Caki2 (cell line): ENCODE data around the gene PLPP7. TPM values are rescaled to one million over a fixed set of nuclear protein-coding genes. Genes with fewer than 3 reads are reported as not detected.
"Not testable (repeated sequence)": the region's sequence is repeated elsewhere in the genome, so short reads cannot be mapped to it uniquely, and the experiment has no call there.

ENCODE experiments used
- DNase-seq: peaks from one replicate; pipeline ENCODE4 v3.0.0-alpha.2; 2015; ENCODE audit warnings: low read depth
- in situ Hi-C: cut with HindIII; loops from 2 replicates; pipeline ENCODE4 v1.10.0; 2016; ENCODE audit warnings: low sequenced_read_pairs, low pct_unique_long_range_greater_than_20kb, mixed read lengths
- total RNA-seq: library from RNA; depleted of rRNA; stranded (reverse); fragments of >200 nt; shearing (Covaris generic); gene quantifications from 2 replicates; pipeline ENCODE4 v1.2.3, GENCODE V29; 2014; ENCODE audit warnings: low replicate concordance; rRNA removed

PLPP7 gene
- total RNA-seq: 1.7 TPM in 1 of 2 replicates, not detected in the other

DNA sequence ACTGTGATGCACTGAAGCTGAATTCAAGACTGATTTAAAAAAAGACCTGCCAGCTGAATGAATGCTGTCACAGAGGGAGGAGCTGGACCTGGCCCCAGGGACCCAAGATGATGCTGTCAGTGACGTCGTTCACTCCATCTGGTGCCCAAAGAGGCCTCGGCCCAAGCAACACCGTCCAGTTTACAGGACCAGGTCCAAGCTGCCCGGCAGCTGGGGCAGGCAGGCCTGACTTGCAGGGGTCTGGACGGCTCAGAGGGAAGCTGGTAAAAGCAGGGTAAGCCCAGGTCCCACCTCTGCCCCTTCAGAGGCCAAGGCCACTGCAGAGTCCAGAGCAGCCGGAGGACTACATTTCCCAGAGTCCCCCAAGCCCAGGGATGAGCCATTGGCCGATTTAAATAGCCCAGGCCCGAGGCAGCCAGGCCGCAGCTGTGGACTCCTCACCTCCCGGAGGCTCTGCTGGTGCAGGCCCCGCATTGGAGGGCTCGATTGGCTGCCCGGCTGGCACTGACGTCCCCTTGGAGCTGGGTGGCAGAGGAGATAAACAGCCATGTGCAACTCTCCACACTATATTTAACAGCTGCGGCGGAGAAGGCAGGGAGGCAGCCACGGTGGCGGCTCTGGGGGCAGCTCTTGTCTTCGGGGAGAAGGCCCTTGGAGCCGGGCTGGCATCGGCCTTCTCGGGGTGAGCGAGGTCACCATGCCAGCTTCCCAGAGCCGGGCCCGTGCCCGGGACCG, at the start of gene PLPP7:
Gene PLPP7 (plus strand): TSS at position 423 of the 735 bp plus-strand sequence. CDS start 275 bp downstream, at position 698.
- DNase-seq: no peak
- in situ Hi-C loops: no loop called here

- in situ Hi-C loops: no loop called here
- DNase-seq: no peak
Measured at GRCh38 chr9:131240047-131240921, 49.2 kb upstream of the PLPP7 start.

GRCh38 chr9:131244331-131244730, 45.2 kb upstream of the PLPP7 start:
- in situ Hi-C loops, DNase-seq: not testable (repeated sequence)

- in situ Hi-C loops: no loop called here
- DNase-seq: no peak
Measured at GRCh38 chr9:131246618-131247017, 42.9 kb upstream of the PLPP7 start.

DNA sequence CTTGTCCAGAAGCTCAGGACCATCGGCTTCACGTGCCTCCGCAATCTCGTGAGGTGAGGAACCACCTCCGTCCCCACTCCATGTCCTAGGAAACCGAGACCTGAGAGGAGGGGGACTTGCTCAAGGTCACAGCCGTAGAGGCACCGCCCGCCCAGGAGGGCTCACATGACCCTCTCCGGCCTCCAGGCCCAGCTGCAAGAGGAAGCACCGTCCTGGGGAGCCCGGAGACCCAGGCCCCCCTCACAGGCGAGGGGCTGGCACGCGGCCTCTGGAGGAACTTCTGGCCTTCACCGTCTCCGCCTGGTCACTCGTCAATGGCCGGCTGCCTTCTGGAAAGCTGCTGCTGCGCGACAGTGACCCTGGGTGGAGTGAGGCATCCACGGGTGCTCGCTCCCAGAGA, 37.4 kb upstream of the PLPP7 start:
- in situ Hi-C loops: no loop called here
- DNase-seq: no peak

DNA sequence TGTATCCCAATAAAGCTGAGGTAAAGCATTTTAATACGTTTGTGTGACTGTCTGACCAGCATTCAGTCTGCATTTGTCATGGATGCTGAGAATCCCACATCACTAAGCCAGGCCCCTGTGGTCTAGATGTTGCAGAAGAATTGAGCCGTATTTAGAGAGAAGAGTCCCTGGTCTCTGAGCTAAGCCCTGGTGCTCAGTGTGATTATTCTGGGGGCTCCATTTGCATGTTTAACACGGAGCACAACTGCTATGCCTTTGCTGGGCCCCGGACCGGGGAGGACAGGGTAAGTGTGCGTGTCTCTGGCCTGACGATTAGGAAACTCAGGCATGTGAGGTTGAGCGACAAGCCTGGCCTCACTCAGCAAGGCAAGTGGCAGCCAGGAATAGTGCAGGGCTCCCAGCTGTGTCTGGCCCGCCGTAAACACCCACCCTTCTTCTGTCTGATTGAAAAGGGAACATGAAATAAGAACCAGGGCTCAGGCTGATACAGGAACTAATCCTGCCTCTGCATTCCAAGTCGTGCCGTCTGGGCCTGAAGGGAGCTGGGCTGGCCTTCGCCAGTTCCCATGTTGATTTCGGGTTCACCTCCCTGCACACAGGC, 35.5 kb upstream of the PLPP7 start:
- in situ Hi-C loops: no loop called here
- no peak for DNase-seq

DNA sequence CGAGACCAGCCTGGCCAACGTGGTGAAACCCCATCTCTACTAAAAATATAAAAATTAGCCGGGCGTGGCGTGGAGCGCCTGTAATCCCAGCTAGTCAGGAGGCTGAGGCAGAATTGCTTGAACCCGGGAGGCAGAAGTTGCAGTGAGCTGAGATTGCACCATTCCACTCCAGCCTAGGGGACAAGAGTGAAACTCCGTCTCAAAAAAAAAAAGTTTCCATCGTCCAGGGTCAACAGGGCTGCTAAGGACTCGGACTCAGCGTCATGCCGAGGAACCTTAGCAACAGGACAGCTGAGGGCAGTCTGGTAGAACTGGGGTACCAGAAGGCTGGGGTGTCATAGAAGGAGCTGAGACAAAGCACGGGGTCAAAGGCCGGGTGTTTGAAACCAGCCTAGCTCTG, 34.9 kb upstream of the PLPP7 start:
- in situ Hi-C loops: no loop called here
- DNase-seq: no peak

- no peak for DNase-seq
- in situ Hi-C loops: no loop called here
Measured at GRCh38 chr9:131255676-131256197, 33.8 kb upstream of the PLPP7 start.

GRCh38 chr9:131257266-131258025, 32.1 kb upstream of the PLPP7 start:
- in situ Hi-C loops: no loop called here
- no peak for DNase-seq

DNA sequence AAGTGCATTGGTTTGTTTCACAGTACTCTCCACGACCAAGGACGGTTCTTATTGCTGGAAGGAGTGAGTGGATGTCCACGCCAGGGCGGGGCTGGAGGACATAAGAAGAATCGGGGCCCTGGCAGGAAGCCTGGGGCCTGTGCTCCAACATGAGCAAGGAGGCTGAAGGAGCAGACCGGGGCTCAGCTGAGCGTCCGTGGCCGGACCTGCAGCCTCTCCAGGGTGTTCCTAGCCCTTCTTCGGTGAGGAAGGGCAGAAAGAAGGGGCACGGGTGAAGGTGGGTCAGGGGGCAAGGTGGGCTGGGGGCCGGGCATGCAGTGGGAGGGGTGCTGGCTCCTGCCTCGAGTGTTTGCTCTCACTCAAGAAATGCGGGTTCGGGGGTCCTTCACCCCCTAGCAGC, 31.3 kb upstream of the PLPP7 start:
- in situ Hi-C loops: no loop called here
- DNase-seq: no peak

GRCh38 chr9:131258698-131259431, 30.7 kb upstream of the PLPP7 start:
- no peak for DNase-seq
- in situ Hi-C loops: no loop called here

DNA sequence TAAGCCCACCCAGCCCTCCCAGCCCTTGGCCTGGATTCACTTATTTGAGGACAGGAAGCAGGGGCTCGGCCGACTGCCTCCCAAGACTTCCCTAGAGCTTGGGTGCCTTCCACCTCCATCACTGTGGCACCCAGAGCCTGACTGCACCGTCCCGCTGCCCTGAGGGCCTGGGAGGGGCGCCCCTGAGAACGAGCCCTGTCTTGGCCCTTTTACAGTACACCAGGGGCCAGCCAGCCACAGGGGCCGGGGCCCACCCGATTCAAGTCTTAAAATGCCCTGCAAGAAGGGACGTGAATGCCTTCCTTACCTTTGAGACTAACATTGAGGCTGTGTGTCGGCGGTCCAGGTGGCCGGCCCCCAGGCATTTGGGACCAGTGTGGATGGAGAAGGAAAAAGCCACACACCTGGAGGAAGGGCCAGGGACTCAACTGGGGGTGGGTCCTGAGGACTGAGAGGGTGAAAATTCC, 30.1 kb upstream of the PLPP7 start:
- in situ Hi-C loops: no loop called here
- no peak for DNase-seq

GRCh38 chr9:131259916-131260597, 29.5 kb upstream of the PLPP7 start:
- no peak for DNase-seq
- in situ Hi-C loops: no loop called here

GRCh38 chr9:131260751-131261452, 28.6 kb upstream of the PLPP7 start:
- in situ Hi-C loops: no loop called here
- DNase-seq: no peak

DNA sequence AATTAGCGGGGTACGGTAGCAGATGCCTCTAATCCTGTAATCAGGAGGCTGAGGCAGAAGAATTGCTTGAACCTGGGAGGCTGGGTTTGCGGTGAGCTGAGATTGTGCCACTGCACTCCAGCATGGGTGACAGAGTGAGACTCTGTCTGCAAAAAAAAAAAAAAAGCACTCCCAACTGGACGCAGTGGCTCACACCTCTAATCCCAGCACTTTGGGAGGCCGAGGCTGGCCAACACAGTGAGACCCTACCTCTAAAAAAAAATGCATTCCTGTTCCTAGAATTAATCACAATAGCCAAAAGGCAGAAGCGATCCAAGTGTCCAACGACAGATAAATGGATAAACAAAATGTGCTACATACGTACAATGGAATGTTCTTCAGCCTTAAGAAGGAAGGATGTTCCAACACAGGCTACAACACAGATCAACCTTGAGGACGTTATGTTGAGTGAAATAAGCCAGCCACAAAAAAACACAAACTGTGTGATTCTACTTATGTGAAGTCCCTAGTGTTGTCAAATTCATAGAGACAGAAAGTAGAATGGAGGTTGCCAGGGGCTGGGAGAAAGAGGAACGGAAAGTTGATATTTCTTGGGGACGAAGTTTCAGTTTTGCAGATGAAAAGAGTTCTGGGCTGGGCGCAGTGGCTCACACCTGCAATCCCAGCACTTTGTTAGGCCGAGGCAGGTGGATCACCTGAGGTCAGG, 27.0 kb upstream of the PLPP7 start:
- no peak for DNase-seq
- in situ Hi-C loops: no loop called here

DNA sequence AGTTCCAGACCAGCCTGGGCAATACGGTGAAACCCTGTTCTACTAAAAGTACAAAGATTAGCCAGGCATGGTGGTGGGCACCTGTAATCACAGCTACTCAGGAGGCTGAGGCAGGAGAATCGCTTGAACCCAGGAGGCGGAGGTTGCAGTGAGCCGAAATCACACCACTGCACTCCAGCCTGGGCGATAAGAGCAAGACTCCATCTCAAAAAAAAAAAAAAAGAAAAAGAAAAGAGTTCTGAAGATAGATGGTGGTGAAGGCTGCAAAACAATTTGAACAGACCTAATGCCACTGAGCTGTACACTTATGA, 26.5 kb upstream of the PLPP7 start:
- DNase-seq, in situ Hi-C loops: not testable (repeated sequence)
